GM21381 (cell line): ENCODE measurements around the gene RAET1E.
"Not testable (repeated sequence)": the region's sequence is repeated elsewhere in the genome, so short reads cannot be mapped to it uniquely, and the experiment has no call there.

Source experiments
- ATAC-seq: cut with Tn5 transposase; IDR thresholded peaks from one replicate; pipeline ENCODE4 v1.9.1; 2021; ENCODE audit warnings: mild to moderate bottlenecking, moderate library complexity; ENCODE audit not compliant: unreplicated experiment

RAET1E gene

DNA sequence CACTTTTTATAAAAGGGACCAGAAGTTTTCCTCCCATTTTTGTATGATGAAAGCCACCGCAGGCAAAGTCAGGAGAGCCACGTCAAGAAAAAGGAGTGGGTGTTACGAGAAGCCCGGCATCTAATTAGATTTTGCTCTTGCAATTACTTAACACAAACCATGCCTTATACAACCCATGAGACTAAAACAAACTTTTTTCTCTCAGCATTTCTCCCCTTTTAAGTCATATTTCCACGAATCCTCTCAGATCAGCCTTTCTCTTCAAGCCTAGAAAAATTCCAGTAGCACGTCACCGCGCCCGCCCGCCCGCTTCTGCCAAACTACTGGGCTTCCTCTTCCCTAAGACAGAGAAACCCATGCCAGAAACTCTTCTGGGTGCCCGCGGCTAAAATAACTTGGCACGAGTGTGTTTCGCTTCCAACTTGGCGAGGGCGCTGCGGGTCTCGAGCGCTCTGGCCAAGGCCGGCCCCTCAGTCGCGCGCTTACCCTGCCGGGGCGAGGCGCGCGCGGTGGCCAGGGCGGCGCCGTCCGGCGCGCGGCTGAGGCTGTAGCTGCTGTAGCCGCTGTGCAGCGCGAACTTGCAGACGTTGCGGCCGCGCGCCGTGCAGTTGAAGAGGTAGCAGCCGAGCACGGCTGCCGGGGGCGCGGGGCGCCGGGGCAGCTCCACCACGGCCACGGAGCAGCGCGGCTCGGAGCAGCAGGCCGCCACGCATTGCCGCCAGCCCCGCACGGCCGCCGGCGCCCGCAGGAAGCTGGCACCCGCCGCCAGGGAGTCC, 34.8 kb downstream of the RAET1E start:
- ATAC-seq, result peak; percentile 26

GRCh38 chr6:149862424-149862738, 35.5 kb downstream of the RAET1E start:
- ATAC-seq, result not testable (repeated sequence)

- ATAC-seq, result no peak
Observed at GRCh38 chr6:149861603-149862423, 36.1 kb downstream of the RAET1E start.

- ATAC-seq, result no peak
Observed at GRCh38 chr6:149860834-149861602, 36.9 kb downstream of the RAET1E start.

DNA sequence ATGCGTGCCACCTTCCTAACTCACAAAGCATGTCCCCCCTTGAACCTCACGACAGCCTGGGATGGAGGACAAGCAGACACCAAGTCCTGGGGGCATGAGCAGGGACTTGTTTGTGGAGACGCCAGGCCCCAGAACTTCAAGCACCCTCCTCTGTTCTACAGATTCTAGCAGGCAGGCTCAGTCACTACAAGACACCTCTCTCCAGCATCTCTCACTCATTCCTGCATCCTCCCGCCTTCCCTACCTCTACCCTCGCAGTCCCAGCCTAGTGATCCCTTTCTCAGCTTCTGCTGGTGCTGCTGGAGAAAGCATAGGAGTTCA, 37.4 kb downstream of the RAET1E start:
- no peak for ATAC-seq

DNA sequence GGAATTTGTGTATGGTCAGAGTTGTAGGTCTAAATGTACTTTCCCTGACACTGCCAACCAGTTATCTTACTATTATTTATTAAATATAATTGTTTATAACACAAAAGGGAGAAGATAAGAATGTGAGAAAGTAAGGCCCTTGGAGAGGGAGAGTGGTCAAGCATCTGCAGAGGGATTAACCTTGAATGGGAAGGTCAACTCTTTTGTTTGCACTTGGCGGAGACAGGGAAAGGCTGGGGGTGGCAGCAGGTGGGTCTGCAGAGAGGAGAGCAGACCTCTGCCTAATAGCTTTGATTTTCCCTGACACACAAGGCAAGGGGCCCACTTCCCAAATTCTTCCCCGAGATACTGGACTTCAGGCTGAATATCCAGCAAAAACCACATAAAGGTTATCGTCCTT, 38.0 kb downstream of the RAET1E start:
- no peak for ATAC-seq

DNA sequence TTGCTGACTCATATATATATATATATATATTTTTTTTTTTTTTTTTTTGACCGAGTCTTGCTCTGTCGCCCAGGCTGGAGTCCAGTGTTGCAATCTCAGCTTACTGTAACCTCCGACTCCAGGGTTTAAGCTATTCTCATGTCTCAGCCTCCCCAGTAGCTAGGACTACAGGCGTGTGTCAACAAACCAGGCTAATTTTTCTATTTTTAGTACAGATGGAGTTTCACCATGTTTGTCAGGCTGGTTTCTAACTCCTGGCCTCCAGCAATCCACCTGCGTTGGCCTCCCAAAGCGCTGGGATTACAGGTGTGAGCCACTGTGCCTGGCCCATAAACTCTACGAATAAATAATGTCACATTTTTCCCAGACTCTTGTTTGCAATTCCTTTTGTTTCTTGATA, 38.5 kb downstream of the RAET1E start:
- ATAC-seq, result no peak

- no peak for ATAC-seq
Observed at GRCh38 chr6:149857541-149857940, 40.4 kb downstream of the RAET1E start.

GRCh38 chr6:149856256-149856994, 41.5 kb downstream of the RAET1E start:
- no peak for ATAC-seq

DNA sequence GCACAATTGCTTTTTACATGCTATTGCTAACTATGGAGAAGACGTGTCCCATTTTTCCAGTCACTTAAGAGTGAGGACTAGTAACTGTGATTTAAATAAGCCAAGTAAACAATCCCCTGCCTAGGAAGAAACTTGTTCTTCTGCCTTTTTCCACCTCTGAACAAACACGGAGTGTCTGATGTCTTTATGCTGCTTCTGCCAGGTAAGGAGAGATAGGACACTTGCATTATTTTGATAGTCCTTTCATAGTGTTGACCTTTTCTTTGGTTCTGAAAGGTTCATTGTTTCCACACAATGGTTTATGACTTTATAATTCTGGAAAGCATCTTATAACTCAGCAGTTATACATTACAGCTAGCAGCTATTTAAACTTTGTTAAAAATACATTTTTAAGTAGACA, 42.2 kb downstream of the RAET1E start:
- ATAC-seq, result no peak

DNA sequence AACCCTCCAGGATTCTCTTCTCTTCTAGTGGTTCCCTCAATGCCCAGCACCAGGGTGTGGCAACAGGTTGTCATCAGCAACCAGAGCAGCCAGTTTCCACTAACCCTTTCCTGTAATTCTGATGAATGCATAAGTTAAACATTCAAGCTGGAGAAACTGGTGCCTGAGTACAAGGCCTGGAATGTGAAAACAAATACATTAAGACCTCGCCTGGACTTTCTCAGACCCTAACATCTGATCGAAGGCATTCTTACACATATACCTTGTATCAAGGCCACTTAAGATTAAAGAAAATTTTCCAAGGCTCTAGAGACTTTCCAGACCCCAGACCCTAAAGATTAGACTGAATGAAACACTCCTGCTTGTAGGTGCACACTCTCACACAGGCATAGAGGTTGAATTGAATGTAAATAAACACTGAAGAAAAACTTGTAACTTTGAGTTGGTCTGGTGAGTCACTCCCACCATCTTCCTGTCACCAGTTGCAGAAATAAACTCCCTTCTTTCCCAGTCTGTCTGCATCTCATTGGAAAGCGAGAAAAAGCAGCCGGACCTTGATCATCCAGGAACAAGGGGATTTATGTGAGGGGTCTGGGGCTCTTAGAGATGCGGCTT, 42.8 kb downstream of the RAET1E start:
- ATAC-seq, result no peak

DNA sequence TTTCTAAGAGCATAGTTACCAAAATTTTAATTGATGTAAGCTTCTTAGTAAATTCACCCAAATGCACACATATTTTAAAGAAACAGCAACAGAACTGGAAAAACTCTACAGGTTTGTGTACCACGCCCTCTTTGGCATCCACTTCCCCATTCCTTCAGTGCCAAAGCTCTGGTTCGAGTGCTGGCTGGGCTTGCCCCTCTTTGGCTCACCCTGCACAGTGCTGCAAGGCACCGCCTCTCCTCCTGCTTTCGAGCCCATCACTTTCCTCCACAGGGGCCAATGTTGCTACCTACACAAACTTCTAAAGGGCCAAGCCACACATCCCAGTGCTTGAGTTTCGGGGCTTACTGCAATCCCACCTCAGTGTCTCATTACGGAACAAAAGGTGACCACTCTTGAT, 43.4 kb downstream of the RAET1E start:
- no peak for ATAC-seq

DNA sequence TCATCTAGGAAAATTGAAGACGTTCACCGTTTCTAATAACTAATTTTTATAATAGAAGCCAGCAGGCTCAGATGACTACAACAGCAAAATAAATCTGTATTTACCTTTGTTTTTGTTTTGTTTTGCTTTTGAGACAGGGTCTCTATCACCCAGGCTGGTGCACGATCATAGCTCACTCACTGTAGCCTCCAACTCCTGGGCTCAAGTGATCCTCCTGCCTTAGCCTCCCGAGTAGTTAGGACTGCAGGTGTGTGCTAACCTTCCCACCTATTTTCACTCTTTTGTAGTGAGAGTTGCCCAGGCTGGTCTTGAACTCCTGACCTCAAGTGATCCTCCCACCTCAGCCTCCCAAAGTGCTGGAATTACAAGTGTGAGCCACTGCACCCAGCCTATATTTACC, 43.9 kb downstream of the RAET1E start:
- ATAC-seq, result not testable (repeated sequence)

DNA sequence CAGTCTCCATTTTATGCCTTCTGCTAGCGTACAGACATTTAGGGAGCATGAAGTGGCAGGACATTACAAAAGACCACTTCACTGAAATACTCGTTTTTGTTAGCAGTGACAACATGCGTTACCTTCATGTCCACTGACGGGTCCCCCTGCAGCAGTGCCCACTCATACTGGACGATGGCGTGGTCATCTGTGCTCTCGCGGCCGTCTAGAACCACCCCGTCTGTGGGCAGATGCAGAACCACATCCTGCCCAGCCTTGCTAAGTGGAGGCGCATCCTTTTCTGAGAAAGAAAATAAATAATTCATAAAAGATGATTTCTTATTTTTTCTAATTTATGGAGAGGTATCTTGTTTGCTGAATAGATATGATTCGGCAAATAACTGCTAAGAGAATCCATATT, 45.0 kb downstream of the RAET1E start:
- no peak for ATAC-seq

- no peak for ATAC-seq
Observed at GRCh38 chr6:149852180-149852579, 45.7 kb downstream of the RAET1E start.

- ATAC-seq, result no peak
Observed at GRCh38 chr6:149851461-149852110, 46.3 kb downstream of the RAET1E start.

DNA sequence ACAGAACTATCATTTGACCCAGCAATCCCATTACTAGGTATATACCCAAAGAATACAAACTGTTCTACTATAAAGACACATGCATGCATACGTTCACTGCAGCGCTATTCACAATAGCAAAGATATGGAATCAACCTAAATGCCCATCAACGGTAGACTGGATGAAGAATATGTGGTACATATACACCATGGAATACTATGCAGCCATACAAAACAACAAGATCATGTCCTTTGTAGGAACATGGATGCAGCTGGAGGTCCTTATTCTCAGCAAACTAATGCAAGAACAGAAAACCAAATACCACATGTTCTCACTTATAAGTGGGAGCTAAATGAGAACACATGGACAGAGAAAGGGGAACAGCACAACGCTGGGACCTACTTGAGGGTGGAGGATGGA, 49.6 kb downstream of the RAET1E start:
- ATAC-seq, result not testable (repeated sequence)
